DMS79 (cell line): Measurements from ENCODE around the gene MOCS3.

Experiments used
- DNase-seq: peaks from one replicate; lab custom pipeline; 2025; lab: John Stamatoyannopoulos, UW

MOCS3 gene, protein sequence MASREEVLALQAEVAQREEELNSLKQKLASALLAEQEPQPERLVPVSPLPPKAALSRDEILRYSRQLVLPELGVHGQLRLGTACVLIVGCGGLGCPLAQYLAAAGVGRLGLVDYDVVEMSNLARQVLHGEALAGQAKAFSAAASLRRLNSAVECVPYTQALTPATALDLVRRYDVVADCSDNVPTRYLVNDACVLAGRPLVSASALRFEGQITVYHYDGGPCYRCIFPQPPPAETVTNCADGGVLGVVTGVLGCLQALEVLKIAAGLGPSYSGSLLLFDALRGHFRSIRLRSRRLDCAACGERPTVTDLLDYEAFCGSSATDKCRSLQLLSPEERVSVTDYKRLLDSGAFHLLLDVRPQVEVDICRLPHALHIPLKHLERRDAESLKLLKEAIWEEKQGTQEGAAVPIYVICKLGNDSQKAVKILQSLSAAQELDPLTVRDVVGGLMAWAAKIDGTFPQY

GRCh38 chr20:50958615-50959542 is at the start of gene MOCS3:
Gene MOCS3, plus strand, starts transcription at chr20:50958818. Its CDS starts 25 bp downstream, at chr20:50958843.
- peak; percentile 87 for DNase-seq

- DNase-seq: no peak
These were observed 49.2 kb upstream of the MOCS3 start for GRCh38 chr20:50909413-50909812.

GRCh38 chr20:50911030-50911429 is 47.6 kb upstream of the MOCS3 start:
- no peak for DNase-seq

GRCh38 chr20:50911716-50912115 is 46.9 kb upstream of the MOCS3 start:
- no peak for DNase-seq

DNA sequence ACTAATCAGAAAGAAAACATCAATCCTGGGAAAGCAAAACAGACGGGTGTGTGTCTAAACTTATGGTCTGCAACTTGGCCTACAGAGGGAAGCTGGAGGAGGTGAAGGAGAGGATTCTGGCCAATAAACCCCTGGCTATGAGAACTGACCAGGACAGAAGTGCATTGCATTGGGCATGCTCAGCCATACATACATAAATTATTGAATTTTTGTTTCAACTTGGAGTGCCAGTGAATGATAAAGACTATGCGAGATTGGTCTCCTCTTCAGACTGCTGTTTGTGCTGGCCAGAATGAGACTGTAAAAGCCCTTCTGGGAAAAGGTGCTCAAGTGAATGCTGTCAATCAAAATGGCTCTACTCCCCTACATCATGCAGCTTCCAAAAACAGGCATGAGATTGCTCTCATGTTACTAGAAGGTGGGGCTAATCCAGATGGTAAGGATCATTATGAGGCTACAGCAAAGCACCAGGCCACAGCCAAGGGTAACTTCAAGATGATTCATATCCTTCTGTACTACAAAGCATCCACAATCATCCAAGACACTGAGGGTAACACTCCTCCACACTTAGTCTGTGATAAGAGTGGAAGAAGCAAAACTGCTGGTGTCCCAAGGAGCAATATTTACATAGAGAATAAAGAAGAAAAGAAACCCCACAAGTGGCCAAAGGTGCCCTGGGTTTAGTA is 44.8 kb upstream of the MOCS3 start:
- no peak for DNase-seq

GRCh38 chr20:50915424-50915823 is 43.2 kb upstream of the MOCS3 start:
- DNase-seq: no peak

- DNase-seq: no peak
These were observed 42.4 kb upstream of the MOCS3 start for GRCh38 chr20:50916257-50916656.

GRCh38 chr20:50916934-50917333 is 41.7 kb upstream of the MOCS3 start:
- DNase-seq: no peak

- DNase-seq: no peak
These were observed 40.2 kb upstream of the MOCS3 start for GRCh38 chr20:50918403-50918802.

GRCh38 chr20:50919567-50919966 is 39.1 kb upstream of the MOCS3 start:
- DNase-seq: no peak

- no peak for DNase-seq
These were observed 37.6 kb upstream of the MOCS3 start for GRCh38 chr20:50920997-50921396.

DNA sequence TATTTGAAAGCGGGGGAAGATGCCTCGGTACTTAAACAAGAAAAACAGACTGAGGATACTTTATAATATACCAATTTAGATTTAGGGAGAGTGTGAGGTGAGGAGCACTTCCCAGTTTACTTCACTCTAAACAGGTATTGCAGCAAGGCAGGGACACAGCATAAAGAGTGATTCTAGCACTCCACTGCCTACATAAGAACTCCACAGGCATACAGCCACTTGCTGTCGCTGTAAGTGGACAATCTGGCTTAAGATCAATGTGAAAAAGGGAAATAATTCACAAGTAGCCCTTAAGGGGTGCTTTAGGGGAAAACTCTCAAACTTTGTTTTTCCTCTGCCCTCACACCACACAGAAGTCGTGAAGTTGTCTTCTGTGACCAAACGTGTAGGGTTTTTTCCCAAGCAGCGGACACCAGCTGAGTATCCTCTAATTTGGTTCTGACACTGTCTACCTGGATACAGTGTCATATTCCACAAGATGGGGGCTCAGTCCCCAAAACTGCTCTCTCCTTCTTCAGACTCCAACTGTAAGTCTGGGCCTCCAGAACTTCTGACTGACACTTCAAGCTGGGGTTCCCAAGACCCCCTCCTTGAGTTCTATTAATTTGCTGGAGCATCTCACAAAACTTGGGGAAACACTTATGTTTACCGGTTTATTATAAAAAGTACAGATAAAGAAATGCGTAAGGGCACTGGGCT is 36.7 kb upstream of the MOCS3 start:
- no peak for DNase-seq

GRCh38 chr20:50924261-50924920 is 34.2 kb upstream of the MOCS3 start:
- no peak for DNase-seq

- no peak for DNase-seq
These were observed 32.1 kb upstream of the MOCS3 start for GRCh38 chr20:50926530-50926929.

- no peak for DNase-seq
These were observed 30.1 kb upstream of the MOCS3 start for GRCh38 chr20:50928469-50928868.

- peak; percentile 58 for DNase-seq
These were observed 29.1 kb upstream of the MOCS3 start for GRCh38 chr20:50929299-50930138.

DNA sequence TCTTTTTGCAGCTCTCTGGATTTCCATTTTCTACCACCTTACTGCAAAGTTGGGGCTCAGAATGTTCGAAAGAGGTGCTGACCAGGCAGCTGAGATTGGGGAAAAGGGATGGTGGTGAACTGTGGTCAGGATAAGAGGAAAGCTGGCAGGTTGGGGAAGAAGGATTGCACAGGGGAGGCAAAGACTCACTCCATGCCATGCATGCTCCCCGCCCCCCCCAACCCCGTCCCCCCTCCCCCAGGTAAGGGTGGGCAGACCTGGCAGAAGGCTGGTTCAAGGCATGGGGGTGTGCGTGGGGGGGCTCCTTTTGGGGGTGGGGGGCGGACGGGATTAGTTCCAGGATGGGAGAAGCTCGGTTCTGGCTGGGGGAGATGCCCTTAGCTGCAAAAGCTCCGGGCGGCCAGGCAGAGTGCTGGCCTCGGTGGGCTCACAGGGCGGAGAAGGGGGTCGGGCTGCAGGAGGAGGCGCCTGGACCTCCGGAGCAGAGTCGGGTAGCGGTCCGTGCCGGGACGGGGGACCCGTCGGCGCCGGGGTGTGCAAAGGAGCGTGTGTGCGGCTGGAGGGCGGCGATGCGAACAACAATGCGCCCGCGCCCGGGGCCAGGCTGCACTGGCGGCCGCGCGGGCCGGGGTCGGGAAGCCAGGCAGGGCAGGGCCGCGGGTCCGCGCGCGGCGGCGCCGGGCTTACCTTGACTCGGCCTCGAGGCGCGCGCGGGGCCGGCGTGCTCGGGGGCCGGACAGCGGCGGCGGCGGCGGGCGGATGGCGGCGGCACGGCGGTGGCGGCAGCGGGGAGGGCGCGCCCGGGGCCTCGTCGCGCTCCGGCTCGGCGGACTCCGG is 28.3 kb upstream of the MOCS3 start:
- DNase-seq: no peak

DNA sequence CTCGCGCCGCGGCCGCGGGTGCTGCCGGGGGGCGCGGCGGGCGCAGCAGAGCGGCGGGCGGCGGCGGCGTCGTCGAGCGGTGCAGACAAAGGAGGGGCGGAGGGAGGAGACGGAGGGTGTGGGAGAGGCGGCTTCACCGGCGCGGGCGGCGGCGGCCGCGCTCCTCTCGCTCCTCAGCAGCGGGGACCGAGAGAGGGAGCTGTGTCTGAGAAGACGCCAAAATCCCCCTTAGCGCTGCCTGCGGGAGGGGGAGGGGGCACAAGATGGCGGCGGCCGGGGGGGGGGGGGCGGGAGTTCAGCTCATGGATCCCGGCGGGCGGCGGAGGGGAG is 27.7 kb upstream of the MOCS3 start:
- no peak for DNase-seq

DNA sequence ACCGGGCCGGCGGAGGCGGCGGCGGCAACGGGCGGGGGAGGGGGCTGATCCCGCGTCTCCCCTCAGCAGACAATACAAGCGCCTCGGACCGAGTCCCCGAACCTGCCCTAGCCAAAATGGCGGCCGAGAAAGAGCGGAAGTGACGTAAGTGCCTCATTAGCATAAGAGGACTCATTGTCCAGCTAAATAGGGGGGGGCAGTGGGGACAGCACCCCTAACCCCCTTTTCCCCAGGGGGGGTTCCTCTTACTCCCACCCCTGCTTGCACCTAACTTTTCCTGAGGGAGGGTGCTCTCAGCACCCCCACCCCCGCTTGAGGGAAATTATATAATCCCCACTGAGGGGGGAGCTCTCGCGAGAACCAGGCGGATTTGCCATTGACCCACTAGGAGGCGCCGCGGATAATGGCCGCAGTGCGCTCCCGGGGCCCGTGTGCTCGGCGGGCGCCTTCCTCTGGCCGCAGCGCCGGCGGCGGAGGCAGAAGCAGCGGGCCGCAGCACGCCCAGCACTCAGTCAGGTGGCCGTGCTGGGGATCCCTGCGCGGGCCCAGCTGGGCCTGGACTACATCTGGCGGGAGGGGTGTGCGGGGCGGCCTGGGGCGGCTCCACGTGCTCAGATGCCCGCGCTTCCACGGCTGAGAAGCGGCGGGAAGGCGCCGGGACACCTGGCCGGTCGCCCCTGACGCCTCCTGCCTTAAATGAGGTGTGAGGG is 27.2 kb upstream of the MOCS3 start, which contains the start of gene ADNP:
ADNP (minus strand) TSS at position 132 of the 710 bp plus-strand sequence. CDS start 27,441 bp downstream, outside the sequence.
- DNase-seq: peak; percentile 69
